Activated CD4-positive, alpha-beta T cell treated with anti-CD3 and anti-CD28 coated beads, Interleukin-2, amount 50 U/mL, for 24 hours (primary cell): ENCODE data around the gene CCND1.
"Not testable (repeated sequence)": the region's sequence is repeated elsewhere in the genome, so short reads cannot be mapped to it uniquely, and the experiment has no call there.

Experiments
- DNase-seq, 2 donors: peaks; one replicate each; pipeline ENCODE4 v3.0.0-alpha.2; 2020; ENCODE audit warnings: low read depth in 1 of 2, low spot score in 1 of 2

Gene CCND1

GRCh38 chr11:69617682-69618081 is 23.3 kb upstream of the CCND1 start:
- no peak for DNase-seq

DNA sequence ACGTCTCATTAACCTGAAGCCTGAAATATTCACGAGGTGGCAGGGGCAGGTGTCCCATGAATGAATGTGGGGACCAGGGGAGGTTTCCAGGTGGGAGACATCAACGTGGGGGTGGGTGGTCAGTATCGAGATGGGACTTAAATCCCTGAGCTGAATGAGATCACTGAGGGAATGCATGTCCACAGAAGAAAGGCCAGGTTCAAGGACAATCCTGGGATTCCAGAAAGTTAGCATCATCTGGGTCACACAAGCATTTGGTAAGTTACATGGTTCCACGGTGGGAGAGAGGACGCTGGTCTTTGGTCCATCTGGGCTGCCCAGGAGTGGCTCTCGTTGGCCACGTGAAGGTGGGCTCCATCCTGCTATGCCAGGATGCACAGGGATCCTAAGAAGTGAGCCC is 22.7 kb upstream of the CCND1 start:
- DNase-seq: no peak

GRCh38 chr11:69620683-69621290 is 20.2 kb upstream of the CCND1 start:
- no peak for DNase-seq

DNA sequence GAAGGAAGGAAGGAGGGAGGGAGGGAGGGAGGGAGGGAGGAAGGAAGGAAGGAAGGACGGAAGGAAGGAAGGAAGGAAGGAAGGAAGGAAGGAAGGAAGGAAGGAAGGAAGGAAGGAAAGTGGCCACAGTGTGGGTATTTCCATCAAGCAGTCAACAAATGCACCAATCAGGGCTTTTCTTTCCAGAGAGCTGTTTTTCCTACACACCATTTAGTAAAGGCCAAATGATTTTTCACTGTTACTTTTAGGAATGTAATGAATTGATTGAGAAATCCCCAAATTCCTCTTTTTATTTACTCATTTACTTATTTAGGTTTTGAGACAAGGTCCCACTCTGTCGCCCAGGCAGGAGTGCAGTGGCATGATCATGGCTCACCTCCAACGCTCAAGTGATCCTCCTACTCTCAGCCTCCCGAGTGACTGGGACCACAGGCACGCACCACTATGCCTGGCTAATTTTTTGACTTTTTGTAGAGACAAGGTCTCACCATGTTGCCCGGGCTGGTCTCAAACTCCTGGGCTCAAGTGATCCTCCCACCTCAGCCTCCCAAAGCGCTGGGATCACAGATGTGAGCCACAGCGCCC is 18.8 kb upstream of the CCND1 start:
- DNase-seq: not testable (repeated sequence)

DNA sequence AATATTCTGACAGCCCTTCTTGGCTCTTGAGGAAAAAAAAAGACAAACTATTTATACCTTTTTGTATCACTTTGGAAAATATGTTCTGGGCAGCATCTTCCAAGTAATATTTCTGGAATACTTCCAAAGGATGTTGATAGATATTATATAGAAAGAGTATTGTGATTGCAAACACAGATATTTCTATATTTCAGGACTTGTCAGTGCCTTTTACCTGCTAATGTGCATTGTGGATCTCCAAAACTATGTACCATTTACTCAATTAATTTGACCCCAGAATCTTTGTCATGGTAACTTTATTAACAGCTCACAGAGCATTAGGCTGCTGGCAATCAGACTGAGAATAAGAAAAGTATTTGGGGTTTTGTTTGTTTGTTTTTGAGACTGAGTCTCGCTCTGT is 16.7 kb upstream of the CCND1 start:
- DNase-seq: no peak

- DNase-seq: no peak
Observed at GRCh38 chr11:69625476-69625875, 15.5 kb upstream of the CCND1 start.

DNA sequence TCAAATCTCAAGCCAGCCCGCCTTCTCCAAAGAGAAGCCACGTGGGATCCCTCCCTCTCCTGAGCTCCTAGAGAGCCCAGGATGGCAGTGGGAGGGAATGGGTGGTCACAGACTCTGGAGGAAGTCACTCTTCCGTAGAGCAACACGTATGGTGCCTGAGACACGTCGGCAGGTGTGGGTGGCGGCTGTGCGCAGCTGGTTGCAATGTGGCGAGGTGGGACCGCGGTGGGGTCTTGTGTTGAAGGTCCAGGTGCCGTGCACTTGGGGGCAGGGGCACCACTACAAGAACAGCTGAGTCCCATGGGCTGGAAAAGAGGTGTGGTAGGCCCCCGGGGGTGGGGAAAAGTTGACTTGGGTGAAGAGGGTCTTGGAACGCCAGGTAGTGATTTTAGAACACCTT is 13.4 kb upstream of the CCND1 start:
- DNase-seq: no peak

GRCh38 chr11:69630017-69630416 is 10.9 kb upstream of the CCND1 start:
- DNase-seq: no peak

DNA sequence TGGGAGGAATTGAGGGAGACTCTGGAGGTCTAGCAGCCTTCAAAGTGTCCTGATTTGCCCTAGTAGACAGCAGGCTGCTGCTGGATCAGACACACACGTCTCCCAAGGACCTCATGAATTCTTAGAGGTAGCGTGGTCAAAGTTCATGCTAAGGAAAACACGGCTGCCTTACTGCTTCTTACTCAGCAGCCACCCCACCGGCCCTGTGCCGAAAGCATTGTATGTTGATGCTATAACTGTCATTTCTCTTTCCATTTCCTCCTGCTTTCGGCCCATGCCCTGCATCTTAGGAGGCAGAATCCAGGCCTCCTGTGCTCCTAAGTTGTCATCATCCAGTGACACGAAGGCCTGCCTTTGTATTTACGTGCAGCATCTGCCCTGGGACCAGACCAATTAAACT is 10.5 kb upstream of the CCND1 start:
- DNase-seq: no peak

DNA sequence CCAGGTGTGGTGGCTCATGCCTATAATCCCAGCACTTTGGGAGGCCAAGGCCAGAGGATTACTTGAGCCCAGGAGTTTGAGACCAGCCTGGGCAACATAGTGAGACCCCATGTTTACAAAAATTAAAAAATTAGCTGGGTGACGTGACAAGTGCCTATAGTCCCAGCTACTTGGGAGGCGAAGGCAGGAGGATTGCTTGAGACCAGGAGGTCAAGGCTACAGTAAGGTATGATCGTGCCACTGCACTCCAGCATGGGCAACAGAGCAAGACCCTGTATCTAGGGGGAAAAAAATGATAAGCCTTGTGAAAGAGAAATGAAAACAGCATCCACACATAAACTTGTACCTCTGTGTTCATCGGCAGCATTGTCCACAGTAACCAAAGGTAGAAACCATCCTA is 8.1 kb upstream of the CCND1 start:
- DNase-seq: no peak

DNA sequence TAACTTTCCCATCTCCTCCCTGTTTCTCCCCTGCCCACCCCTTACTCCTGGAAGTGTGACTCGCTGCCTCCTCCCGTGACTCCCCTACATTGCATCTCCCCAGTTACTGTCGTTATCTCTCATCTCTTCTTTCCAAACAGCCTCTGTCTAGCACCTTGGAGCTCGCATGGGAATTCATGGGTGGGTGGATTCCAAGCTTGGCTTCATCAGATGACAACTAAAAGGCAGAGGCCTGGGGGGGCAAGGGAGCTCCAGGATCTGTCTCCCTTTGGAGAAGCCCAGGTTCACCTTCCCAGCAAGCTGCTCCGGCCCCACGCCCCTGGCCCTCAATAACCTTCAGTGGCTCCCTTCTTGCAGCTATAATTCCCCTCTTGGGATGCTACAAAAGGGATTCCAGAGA is 6.9 kb upstream of the CCND1 start:
- no peak for DNase-seq

DNA sequence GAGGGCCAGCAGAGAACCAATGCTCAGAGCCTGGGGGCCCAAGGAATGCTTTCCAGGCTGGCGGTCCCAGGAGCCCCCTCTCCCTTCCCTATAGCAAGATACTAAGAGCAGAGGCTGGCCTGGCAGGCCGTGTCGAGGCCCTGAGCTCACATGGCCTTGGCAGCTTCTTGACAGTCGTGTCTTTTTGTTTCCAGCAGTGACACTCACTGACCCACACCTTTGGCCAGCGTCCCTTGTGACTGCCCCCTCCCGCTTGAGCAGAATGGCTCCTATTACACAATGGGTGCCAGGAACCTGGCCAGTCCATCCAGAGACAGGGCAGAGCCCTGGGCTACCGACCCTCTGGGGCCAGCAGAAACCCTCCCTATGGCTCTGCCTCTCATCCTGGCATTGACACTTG is 6.4 kb upstream of the CCND1 start:
- no peak for DNase-seq

DNA sequence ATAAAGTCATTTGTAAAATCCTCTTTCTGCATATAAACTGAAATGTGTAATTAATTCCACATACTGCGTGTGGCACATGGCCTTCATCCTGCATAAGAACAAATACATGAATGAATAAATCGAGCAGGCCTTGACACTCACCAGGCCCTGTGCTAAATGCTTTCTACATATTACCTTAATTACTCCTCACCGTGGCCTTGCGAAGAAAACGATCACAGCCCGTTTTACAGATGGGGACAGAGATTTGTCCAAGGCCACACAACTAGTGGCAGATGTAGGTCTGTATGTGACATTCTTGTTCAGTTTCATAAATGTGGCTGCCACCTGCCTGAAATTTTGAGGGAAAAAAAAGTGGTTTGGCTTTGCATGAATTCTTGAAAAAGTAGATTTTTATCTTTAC is 5.8 kb upstream of the CCND1 start:
- DNase-seq: no peak

- DNase-seq: no peak
Observed at GRCh38 chr11:69635804-69636511, 5.0 kb upstream of the CCND1 start.

DNA sequence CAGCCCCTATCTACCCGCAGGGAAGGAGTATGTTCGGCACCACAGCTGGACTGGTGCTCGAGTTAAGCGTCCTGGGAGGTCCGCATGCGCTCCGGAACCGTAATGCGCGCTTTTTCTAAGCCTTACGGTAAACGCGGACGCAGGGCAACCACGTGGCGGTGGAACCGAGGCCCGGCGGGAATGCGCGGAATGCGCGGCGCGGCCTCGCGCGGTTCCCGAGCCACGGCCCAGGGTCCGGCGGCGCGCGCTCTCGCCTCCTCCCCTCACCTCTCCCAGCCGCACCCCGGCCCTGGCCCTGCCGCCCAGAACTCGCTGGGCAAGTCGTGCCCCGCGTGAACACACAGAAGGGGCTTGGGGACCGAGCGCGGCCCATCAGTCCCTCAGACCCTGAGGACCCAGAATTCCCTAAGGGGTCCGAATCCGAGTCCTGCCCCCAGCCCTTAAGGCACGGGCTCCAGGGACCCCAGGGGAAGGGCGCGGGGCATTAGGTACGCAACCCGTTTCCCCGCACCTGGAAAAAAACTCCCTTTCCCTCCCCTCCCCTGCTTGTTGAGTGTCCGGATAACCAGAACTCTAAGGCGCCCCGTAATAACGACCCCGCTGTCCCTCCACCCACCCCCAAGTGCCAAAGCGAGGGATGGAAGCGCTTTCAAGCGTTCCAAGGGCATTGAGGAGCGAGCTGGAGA is 4.3 kb upstream of the CCND1 start:
- no peak for DNase-seq

GRCh38 chr11:69637198-69637940 is 3.6 kb upstream of the CCND1 start:
- DNase-seq: no peak

DNA sequence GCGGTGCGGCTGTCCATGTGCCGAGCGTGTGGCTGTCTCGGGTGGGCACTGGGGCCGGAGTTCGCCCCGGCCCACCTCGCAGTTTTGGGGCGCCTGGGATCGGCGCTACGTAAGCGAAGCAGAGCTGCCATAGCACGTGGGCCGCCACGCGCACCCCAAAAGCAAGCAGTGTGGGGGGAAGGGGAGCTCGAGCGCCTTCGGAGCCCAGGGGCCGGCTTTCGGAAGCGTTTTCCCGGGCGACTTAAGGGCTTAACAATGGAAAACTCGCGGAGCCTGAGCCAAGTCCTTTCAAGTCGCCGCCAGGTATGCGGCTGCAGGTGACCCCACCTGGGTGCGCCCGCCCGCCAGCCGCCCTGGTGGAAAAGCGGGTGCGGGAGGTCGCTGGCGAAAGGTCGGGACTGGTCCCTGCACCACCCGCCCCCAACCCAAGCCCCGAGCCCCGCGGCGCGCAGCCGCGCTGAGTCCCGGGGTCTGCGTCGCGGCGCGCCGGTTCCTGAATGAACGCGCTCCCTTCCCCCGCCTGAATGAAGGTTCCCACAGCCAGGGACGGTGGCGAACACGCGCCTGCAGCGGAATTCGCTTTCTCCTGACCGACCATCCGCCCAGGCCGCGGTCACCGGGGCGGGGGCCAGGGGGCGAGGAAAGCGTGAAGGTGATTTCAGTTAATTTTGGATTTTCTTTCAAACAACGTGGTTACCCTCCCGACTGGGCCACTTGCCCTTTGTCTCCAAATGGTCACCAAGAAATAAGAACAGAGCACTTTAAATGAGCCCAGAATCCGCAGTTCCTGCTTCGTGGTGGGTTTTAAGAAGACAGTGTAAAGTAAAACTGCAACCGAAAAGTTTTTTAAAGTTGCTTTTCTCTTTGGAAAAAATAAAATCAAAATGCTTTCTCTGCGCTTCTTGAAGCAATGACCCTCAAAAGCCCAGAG is 2.8 kb upstream of the CCND1 start:
- no peak for DNase-seq

- DNase-seq: no peak
Observed at GRCh38 chr11:69638941-69639681, 1.8 kb upstream of the CCND1 start.

DNA sequence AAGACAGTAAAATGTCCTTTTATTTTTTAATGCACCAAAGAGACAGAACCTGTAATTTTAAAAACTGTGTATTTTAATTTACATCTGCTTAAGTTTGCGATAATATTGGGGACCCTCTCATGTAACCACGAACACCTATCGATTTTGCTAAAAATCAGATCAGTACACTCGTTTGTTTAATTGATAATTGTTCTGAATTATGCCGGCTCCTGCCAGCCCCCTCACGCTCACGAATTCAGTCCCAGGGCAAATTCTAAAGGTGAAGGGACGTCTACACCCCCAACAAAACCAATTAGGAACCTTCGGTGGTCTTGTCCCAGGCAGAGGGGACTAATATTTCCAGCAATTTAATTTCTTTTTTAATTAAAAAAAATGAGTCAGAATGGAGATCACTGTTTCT is 1.1 kb upstream of the CCND1 start:
- no peak for DNase-seq
